Measurements from ENCODE around the gene IL4R. TPM values are rescaled to one million over a fixed set of nuclear protein-coding genes. Genes with fewer than 3 reads are reported as not detected.
A peak's percentile ranks its signal among the peaks of the same experiment; 100 is the strongest.

The IL4R gene
- total RNA-seq, 6 experiments from 2014 or later: 20.0 to 27.0 (median 23.2) TPM

DNA sequence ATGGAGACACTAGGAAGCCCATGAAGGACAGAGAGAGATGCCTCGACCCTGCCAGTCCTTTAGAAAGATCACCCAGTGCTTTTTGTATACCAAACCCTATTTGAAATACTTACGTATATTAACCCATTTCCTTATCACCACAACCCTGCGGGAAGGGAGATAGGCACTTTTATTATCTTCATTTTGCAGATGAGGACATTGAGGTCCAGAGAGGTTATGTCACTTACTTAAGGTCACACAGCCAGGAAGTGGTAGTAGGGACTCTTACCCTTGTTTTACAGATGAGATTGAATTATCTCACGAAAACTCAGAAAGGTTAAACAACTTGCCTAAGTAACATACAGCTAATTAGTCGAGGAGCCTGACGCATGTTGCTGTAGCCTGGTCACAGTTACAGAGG is 38.2 kb downstream of the IL4R start:
- Mint-ChIP-seq H3K36me3 (ENCODE audit: low read depth) (peaks cover 60% of the 10 kb centered on the region), H3K27me3 (ENCODE audit: insufficient read depth) (no peaks in the 10 kb centered on the region; the same call in 1 of the 2 replicates), H3K9me3 (no peaks in the 10 kb centered on the region), H3K4me3 (no peak overlapping the region), H3K4me1 (ENCODE audit: low read depth) (no peaks in the 10 kb centered on the region), H3K27ac (no peak overlapping the region)
- no peak for TF ChIP-seq CTCF (IDR thresholded peaks at IDR 0.05)
- no peak for DNase-seq

DNA sequence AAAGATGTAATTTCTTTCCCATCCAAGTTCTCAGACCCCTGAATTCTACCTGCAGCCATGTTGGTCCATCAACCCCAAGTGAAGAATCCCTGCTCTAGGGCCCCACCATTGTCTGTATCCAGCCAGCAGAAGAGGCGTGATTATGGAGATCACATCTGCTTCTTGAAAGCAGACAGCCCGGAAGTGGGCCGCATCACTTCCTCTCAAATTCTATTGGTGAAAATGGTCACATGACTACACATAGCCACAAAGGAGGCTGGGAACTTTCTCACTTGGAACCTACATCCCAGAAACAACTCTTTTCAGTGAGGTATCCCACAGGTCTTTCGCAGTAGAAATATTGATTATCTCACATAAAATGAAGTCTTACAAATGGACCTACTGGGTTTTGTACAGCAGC is 40.1 kb downstream of the IL4R start:
- no peak for DNase-seq
- no peak for TF ChIP-seq CTCF (IDR thresholded peaks at IDR 0.05)
- H3K4me1 Mint-ChIP-seq (ENCODE audit: low read depth): peaks cover 8% of the 10 kb centered on the region
- peaks cover 69% of the 10 kb centered on the region for H3K36me3 Mint-ChIP-seq (ENCODE audit: low read depth)
- H3K27me3 Mint-ChIP-seq (ENCODE audit: insufficient read depth): no peaks in the 10 kb centered on the region; the same call in 1 of the 2 replicates
- H3K4me3 Mint-ChIP-seq: no peak overlapping the region
- H3K9me3 Mint-ChIP-seq: no peaks in the 10 kb centered on the region
- no peak overlapping the region for H3K27ac Mint-ChIP-seq

GRCh38 chr16:27355610-27356009 is 41.8 kb downstream of the IL4R start:
- Mint-ChIP-seq H3K4me3 (no peak overlapping the region), H3K36me3 (ENCODE audit: low read depth) (peaks cover 59% of the 10 kb centered on the region), H3K27ac (no peak overlapping the region), H3K4me1 (ENCODE audit: low read depth) (peaks cover 11% of the 10 kb centered on the region), H3K27me3 (ENCODE audit: insufficient read depth) (no peaks in the 10 kb centered on the region), H3K9me3 (no peaks in the 10 kb centered on the region)
- peak; percentile 63 for TF ChIP-seq CTCF (IDR thresholded peaks at IDR 0.05)
- DNase-seq: peak; percentile 23

- Mint-ChIP-seq H3K4me1 (ENCODE audit: low read depth) (peaks cover 11% of the 10 kb centered on the region), H3K27ac (no peak overlapping the region), H3K4me3 (no peak overlapping the region), H3K27me3 (ENCODE audit: insufficient read depth) (no peaks in the 10 kb centered on the region), H3K36me3 (ENCODE audit: low read depth) (peaks cover 47% of the 10 kb centered on the region), H3K9me3 (no peaks in the 10 kb centered on the region)
- no peak for TF ChIP-seq CTCF (IDR thresholded peaks at IDR 0.05)
- DNase-seq: no peak
Measured at GRCh38 chr16:27356794-27357193, 43.0 kb downstream of the IL4R start.

GRCh38 chr16:27359051-27359450 is 45.3 kb downstream of the IL4R start:
- Mint-ChIP-seq H3K36me3 (ENCODE audit: low read depth) (peaks cover 47% of the 10 kb centered on the region), H3K4me1 (ENCODE audit: low read depth) (peaks cover 16% of the 10 kb centered on the region), H3K9me3 (no peaks in the 10 kb centered on the region), H3K27ac (no peak overlapping the region), H3K27me3 (ENCODE audit: insufficient read depth) (no peaks in the 10 kb centered on the region), H3K4me3 (no peak overlapping the region)
- TF ChIP-seq CTCF (IDR thresholded peaks at IDR 0.05): no peak
- DNase-seq: no peak

GRCh38 chr16:27359615-27360014 is 45.8 kb downstream of the IL4R start:
- Mint-ChIP-seq H3K27me3 (ENCODE audit: insufficient read depth) (no peaks in the 10 kb centered on the region), H3K4me1 (ENCODE audit: low read depth) (peaks cover 22% of the 10 kb centered on the region), H3K9me3 (no peaks in the 10 kb centered on the region), H3K36me3 (ENCODE audit: low read depth) (peaks cover 46% of the 10 kb centered on the region), H3K27ac (no peak overlapping the region), H3K4me3 (no peak overlapping the region)
- no peak for TF ChIP-seq CTCF (IDR thresholded peaks at IDR 0.05)
- no peak for DNase-seq

All from HFFc6 (cell line).